Measurements from ENCODE around the gene SIGLEC8.
"Not testable (repeated sequence)": the region's sequence is repeated elsewhere in the genome, so short reads cannot be mapped to it uniquely, and the experiment has no call there.

Gene SIGLEC8
- 0 reads per million in 4 experiments for total RNA-seq

GRCh38 chr19:51458051-51458645 is at the start of gene SIGLEC8:
Gene SIGLEC8, minus strand, starts transcription at chr19:51458454. Its CDS starts 67 bp downstream, at chr19:51458387.
- no peak for DNase-seq

- DNase-seq = no peak
Observed at GRCh38 chr19:51507640-51508058, 49.4 kb upstream of the SIGLEC8 start.

GRCh38 chr19:51507192-51507591 is 48.9 kb upstream of the SIGLEC8 start:
- DNase-seq = no peak

GRCh38 chr19:51505904-51506303 is 47.6 kb upstream of the SIGLEC8 start:
- no peak for DNase-seq

- no peak for DNase-seq
Observed at GRCh38 chr19:51503896-51504295, 45.6 kb upstream of the SIGLEC8 start.

GRCh38 chr19:51503286-51503817 is 45.1 kb upstream of the SIGLEC8 start:
- DNase-seq = no peak

GRCh38 chr19:51501594-51502263 is 43.5 kb upstream of the SIGLEC8 start, which contains the start of gene SIGLEC12:
Gene SIGLEC12, minus strand, starts transcription at chr19:51501800. Its CDS starts 67 bp downstream, at chr19:51501733.
- DNase-seq = no peak

GRCh38 chr19:51500931-51501330 is 42.7 kb upstream of the SIGLEC8 start:
- DNase-seq = not testable (repeated sequence)

GRCh38 chr19:51497666-51498065 is 39.4 kb upstream of the SIGLEC8 start:
- no peak for DNase-seq

GRCh38 chr19:51493776-51494175 is 35.5 kb upstream of the SIGLEC8 start:
- no peak for DNase-seq

- DNase-seq = no peak
Observed at GRCh38 chr19:51491586-51491985, 33.3 kb upstream of the SIGLEC8 start.

- no peak for DNase-seq
Observed at GRCh38 chr19:51490676-51491075, 32.4 kb upstream of the SIGLEC8 start.

GRCh38 chr19:51489113-51489512 is 30.9 kb upstream of the SIGLEC8 start:
- DNase-seq = no peak

GRCh38 chr19:51488491-51488890 is 30.2 kb upstream of the SIGLEC8 start:
- no peak for DNase-seq

GRCh38 chr19:51485960-51486660 is 27.9 kb upstream of the SIGLEC8 start:
- no peak for DNase-seq

- DNase-seq = no peak
Observed at GRCh38 chr19:51480590-51480989, 22.3 kb upstream of the SIGLEC8 start.

- no peak for DNase-seq
Observed at GRCh38 chr19:51479531-51480331, 21.5 kb upstream of the SIGLEC8 start.

GRCh38 chr19:51478381-51479234 is 20.4 kb upstream of the SIGLEC8 start, which contains the start of gene CEACAM18:
Gene CEACAM18, plus strand, starts transcription at chr19:51478539.
- no peak for DNase-seq

- no peak for DNase-seq
Observed at GRCh38 chr19:51477344-51477743, 19.1 kb upstream of the SIGLEC8 start.

- no peak for DNase-seq
Observed at GRCh38 chr19:51476164-51476563, 17.9 kb upstream of the SIGLEC8 start.

GRCh38 chr19:51473009-51473707 is 14.9 kb upstream of the SIGLEC8 start:
- peak; percentile 68 for DNase-seq

All from effector CD8-positive, alpha-beta T cell (primary cell).